Left lung (tissue), 10 donors: ENCODE measurements around the gene FOXP4. TPM values are rescaled to one million over a fixed set of nuclear protein-coding genes. Genes with fewer than 3 reads are reported as not detected.

Source experiments
- ATAC-seq: fragments of 200-7000 bp; cut with Tn5 transposase; one replicate; pipeline ENCODE4 v1.9.1; 2020; ENCODE audit warnings: moderate library complexity
- DNase-seq, 4 donors: peaks; one replicate each; pipeline ENCODE4 v3.0.0-alpha.2; 2013 to 2020
- H3K27ac ChIP-seq, 2 donors: fragments of 200-600 bp; sonication (generic) in 1 of 2; one replicate each; pipeline versions ENCODE4 v1.5.0 to v1.8.0; 2020 to 2021
- H3K27me3 ChIP-seq, 2 donors: fragments of 200-600 bp; sonication (generic) in 1 of 2; one replicate each; pipeline versions ENCODE4 v1.5.0 to v1.8.0; 2020 to 2021
- H3K36me3 ChIP-seq, 2 donors: fragments of 200-600 bp; sonication (generic) in 1 of 2; one replicate each; pipeline versions ENCODE4 v1.5.0 to v1.8.0; 2020 to 2021
- H3K4me1 ChIP-seq, 2 donors: fragments of 200-600 bp; one replicate each; pipeline ENCODE4 v1.8.0; 2021
- H3K4me3 ChIP-seq, 2 donors: fragments of 200-600 bp; sonication (generic) in 1 of 2; one replicate each; pipeline versions ENCODE4 v1.5.0 to v1.8.0; 2020 to 2021; ENCODE audit warnings: mild to moderate bottlenecking in 1 of 2
- H3K9me3 ChIP-seq, 2 donors: fragments of 200-600 bp; sonication (generic) in 1 of 2; one replicate each; pipeline versions ENCODE4 v1.5.0 to v1.8.0; 2020 to 2021
- CTCF ChIP-seq, 2 donors: fragments of 200-600 bp; sonication (generic) in 1 of 2; IDR thresholded peaks; one replicate each; pipeline versions ENCODE4 v1.5.0 to v1.8.0; 2021; ENCODE audit warnings: antibody characterized with exemption in 2 of 2
- intact Hi-C, 2 donors: fragments of 100-400 bp; cut with DNase I; formaldehyde crosslinking; loops; one replicate each; pipeline versions ENCODE4 v1.11.2 to v1.14.2; 2022
- polyA plus RNA-seq, 6 donors: library from polyadenylated mRNA; unstranded; fragments of 120-200 nt; gene quantifications; one replicate each; pipeline ENCODE4 v1.2.1, GENCODE V29; 2013; ENCODE audit not compliant: insufficient read length in 6 of 6
- total RNA-seq, 2 donors: library from RNA; stranded (reverse); fragmentation: NEBNext Ultra II Directional; extraction: Animal tissue kit (Norgen Biotek cat#: 25700); gene quantifications; one replicate each; pipeline ENCODE4 v1.2.1, GENCODE V29; 2021
- donor health status: DM: no; HTN: yes; CAD: no.
- donor health status: DM: no; HTN: no; CAD: no.

Gene FOXP4
- total and polyA plus RNA-seq, 8 donors, result 26.9 to 77.9 (median 60.2) TPM

DNA sequence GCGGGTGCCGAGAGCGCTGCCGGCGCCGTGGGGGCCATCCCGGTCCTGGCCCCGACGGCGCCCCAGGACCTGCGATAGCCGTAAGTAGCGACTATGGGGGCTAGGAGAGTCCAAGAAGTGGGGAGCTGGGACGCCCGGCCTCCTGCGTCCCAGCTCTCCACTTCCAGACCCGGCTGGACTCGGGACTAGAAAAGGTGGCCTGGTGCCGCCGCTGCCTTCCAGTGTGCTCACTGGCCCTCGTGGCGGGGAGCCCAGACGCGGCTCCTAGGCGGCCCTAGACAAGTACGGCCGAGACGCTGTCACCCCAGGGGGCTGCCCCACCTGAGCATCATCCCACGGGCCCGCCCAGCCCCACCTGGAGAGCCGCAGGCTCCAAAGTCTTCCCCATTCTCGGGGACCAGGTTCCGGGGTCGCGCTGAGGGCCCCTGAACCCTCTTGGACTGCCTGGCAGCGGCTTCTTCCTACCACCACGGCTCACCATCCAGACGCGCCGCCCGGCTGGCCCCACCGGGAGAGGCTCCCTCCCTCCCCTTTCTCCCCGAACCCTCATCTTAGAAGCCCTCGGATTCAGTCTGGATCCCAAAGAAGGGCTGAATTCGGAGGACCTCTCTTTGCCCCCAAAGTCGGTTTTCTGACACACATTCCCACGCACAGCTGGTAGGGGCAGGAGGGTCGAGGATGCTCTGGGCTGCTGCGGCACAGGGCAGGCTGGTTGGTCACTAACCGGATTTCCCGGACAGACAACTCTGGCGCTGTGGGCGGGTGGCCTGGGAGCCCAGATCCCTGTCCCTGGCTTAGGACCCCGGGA is 91.2 kb downstream of the FOXP4 start:
- Histone ChIP-seq H3K27ac (peak overlapping the region; percentile 41 to 75), H3K27me3 (peaks cover 17 to 61% of the 10 kb centered on the region in 2 donors), H3K4me1 (peaks cover 16 to 28% of the 10 kb centered on the region in 2 donors), H3K9me3 (no peaks in the 10 kb centered on the region), H3K36me3 (no peaks in the 10 kb centered on the region), H3K4me3 (peak overlapping the region; percentile 36 to 44)
- intact Hi-C loops, result no loop called here
- ATAC-seq (peak; percentile 24), DNase-seq (peak in 1 of 4 donors; percentile 46)
- no peak for TF ChIP-seq CTCF (IDR thresholded peaks at IDR 0.05)

GRCh38 chr6:41638002-41638934 is 92.1 kb downstream of the FOXP4 start, which contains the start of gene MDFI:
TSS of gene MDFI (plus strand) at chr6:41638468. CDS start at chr6:41638750, 282 bp downstream.
- H3K9me3 ChIP-seq, result no peaks in the 10 kb centered on the region
- peak within 1 kb of the TSS; percentile 41 to 75 for H3K27ac ChIP-seq
- ATAC-seq (peak; percentile 46), DNase-seq (peak in 3 of 4 donors; percentile 58 to 94 (median 85))
- TF ChIP-seq CTCF (IDR thresholded peaks at IDR 0.05), result no peak
- H3K4me1 ChIP-seq, result peaks cover 16 to 28% of the 10 kb centered on the region in 2 donors
- peaks cover 17 to 61% of the 10 kb centered on the region in 2 donors for H3K27me3 ChIP-seq
- H3K36me3 ChIP-seq, result no peaks in the 10 kb centered on the region
- peak within 1 kb of the TSS; percentile 36 to 44 for H3K4me3 ChIP-seq
- intact Hi-C loops, result no loop called here

DNA sequence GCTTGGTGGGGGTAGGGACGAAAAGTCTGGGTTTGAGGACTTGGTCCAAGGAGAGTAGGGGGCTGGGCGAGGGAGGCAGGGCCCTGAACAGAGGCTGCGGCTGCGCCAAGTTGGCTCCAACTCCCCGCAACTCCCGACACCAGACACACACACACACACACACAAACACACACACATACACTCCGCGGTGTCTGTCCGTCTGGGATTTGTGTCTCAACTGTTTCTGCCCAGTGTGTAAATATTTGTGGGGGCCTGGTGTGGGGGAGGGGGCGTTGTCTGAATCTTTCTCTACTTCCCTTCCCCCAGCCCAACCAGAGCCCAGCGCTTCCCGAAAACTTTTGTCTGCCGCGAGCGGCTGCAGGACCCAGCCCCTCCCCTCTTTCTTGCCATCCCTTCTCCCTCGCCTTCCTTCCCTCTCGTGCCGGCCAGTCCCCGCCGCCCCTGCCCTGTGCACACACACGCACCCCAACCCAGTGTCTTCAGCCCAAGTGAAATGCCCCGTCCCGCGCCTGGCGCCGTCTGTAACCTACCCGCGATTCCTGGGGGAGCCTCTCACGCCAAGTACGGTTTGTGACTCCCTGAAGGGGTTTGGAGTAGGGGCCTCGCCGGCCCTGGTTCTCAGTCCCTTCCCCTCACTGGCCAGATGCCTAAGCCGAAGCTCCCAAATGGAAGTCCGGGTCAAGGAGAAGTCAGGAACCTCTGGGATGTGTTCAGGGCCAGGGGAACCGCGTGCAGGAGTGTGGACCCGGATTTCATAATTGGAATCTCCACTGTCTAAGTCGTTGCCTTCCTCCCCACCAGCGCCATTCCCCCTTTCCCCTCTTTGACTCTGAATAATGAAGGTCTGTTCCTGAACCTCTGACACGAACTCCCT is 93.0 kb downstream of the FOXP4 start:
- intact Hi-C loops, result no loop called here
- peak overlapping the region; percentile 41 to 75 for H3K27ac ChIP-seq
- ATAC-seq, result peak; percentile 25
- H3K27me3 ChIP-seq, result peaks cover 17 to 61% of the 10 kb centered on the region in 2 donors
- H3K4me3 ChIP-seq, result peak overlapping the region; percentile 36 to 44
- no peaks in the 10 kb centered on the region for H3K9me3 ChIP-seq
- H3K36me3 ChIP-seq, result no peaks in the 10 kb centered on the region
- peaks cover 13 to 28% of the 10 kb centered on the region in 2 donors for H3K4me1 ChIP-seq
- DNase-seq, result peak in 3 of 4 donors; percentile 67 to 85 (median 82)
- no peak for TF ChIP-seq CTCF (IDR thresholded peaks at IDR 0.05)

DNA sequence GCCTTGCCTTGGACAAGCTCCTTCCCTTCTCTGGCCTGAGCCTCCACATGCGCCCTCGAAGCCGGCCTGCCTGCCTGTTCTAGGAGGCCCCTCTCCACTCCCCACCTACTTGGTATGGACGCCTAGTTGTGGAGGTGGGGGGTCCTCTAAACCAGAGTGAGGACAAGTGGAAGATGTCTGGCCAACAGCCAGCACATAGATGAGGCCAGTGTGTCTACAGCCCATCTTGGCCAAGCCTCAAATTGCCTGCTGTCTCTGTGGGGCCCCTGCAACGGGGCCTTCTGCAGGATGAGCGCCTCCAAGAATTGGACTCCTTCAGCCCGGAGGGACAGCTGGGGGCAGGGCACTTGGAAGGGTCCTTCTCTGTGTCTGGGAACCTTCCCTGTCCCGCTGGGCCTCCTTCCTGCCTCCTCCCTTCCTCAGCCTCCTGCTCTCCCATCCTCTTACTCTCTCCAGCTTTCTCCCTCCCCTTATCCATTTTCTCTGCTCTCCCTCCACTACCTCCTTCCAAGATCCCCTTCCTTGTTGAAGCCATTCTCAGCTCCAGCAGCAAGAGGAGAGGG is 93.7 kb downstream of the FOXP4 start:
- DNase-seq (peak in 2 of 4 donors; percentile 72 to 82), ATAC-seq (no peak)
- Histone ChIP-seq H3K27me3 (peaks cover 17 to 56% of the 10 kb centered on the region in 2 donors), H3K27ac (peak overlapping the region in 1 of 2 donors; percentile 75), H3K4me3 (peak overlapping the region in 1 of 2 donors; percentile 44), H3K4me1 (peaks cover 7 to 28% of the 10 kb centered on the region in 2 donors), H3K36me3 (no peaks in the 10 kb centered on the region), H3K9me3 (no peaks in the 10 kb centered on the region)
- intact Hi-C loops, result no loop called here
- TF ChIP-seq CTCF (IDR thresholded peaks at IDR 0.05), result no peak
